IPS-NIHi11 (cell line): ENCODE data around the gene CYP4F12.
"Not testable (repeated sequence)": the region's sequence is repeated elsewhere in the genome, so short reads cannot be mapped to it uniquely, and the experiment has no call there.

Experiments used
- DNase-seq: peaks from one replicate; pipeline ENCODE4 v3.0.0; 2012; ENCODE audit warnings: mixed read lengths, low spot score

CYP4F12 gene

DNA sequence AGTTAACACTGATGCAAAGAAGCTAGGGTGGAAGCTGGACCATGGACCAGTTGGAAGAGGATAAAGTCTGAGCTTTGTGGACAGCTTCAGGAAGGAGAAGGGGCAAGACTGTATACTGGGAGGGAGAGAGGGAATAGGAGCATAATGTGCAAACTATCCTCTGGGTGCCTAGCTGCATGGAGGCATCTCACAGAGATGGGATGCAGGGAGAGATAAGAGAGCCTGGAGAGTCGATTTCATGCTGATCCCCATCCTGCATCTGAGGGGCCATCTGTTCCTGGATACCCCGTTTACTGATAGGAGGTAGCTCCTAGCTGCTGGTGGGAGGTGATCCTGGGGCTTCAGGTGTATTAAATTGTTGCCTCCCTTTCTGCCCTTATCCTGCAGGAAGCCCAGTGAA lies 23.4 kb upstream of the CYP4F12 start:
- no peak for DNase-seq

DNA sequence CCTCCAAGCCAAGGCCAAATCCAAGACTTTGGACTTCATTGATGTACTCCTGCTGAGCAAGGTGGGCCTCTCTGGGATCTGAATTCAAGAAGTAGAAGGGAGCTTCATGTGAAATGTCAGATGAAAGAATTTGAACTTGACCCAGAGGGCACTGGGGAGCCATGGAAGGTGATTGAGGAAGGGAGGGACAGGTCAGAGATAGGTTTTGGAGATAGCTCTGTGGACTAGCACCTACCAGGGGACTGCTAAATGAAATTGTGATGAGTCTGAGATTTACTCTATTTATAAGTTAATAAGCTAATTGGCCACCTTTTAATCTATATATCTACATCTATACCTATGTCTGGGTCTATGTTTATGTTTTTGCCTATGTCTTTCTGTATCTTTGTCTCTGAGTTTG lies 22.8 kb upstream of the CYP4F12 start:
- DNase-seq, result not testable (repeated sequence)

DNA sequence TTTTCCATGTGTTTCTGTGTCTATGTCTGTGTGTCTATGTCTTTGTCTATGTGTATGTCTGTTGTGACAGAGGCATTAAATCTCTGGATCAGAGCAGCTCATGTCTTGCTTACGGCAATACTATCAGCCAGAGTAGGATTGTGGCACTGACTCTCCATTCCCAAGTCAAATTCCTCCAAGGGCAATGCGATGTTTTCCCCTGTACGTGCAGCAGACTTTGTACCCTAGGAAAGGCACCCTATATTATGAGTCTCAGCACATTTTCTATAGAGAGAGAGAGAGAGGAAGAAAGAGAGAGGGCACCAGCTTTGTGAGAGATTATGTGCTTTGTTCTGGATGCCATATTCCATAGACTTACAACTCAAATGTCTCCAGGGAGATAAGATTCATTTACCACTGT lies 21.1 kb upstream of the CYP4F12 start:
- no peak for DNase-seq

DNA sequence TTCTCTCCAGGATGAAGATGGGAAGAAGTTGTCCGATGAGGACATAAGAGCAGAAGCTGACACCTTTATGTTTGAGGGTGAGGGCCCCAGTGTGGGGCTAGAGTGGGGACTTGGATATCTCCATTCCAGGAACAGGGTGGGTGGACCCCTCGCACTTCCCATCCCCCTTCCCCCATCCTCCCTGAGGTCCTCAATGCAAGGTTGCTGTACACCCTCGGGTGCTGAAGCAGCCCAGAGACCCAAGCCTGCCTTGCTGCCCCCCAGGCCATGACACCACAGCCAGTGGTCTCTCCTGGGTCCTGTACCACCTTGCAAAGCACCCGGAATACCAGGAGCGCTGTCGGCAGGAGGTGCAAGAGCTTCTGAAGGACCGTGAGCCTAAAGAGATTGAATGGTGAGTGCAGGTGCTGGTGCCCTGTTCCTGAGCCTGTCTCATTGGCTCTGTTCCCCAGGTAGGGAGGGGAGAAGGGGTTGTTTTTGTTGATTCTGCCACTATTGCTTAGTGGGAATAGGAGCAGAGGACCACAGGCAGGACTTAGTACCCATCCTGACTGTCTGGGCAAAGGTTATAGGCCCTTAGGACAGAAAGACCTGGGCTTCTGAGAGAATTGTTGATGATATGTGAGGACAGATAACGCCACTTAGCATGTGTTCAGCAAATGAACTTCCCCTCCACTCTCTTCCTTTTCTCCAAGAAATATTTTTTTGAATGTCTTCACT lies 20.2 kb upstream of the CYP4F12 start:
- no peak for DNase-seq

DNA sequence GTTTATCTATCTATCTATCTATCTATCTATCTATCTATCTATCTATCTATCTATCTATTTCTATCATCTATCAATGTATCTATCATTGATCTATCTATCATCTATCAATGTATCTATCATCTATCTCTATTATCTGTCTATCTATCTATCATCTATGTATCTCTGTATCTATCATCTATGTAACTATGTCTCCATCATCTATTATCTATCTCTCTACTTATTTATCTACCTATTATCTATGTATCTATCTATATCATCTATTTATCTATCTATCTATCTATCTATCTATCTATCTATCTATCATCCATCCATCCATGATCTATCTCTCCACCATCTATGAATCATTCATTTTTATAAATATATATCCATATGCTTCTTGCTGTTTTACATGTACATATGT lies 16.4 kb upstream of the CYP4F12 start:
- DNase-seq, result no peak

DNA sequence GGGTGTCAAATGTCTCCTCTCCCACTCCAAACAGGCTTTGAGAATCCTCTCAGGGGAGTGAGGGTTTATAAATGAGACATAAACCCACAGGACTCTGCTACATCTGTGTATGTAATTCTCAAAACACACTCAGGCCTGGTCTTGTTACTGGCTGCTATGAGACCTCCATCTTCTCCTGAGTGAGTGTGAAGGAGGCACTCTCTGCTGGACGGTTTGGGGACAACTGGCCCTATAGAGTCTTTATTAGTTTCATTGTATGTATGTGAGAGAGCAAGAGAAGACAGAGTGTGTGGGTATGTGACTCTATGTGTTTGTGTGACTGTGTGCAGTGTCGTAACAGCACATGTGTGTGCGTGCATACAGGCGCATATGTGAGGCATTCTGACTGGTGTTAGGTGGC lies 9.6 kb upstream of the CYP4F12 start:
- DNase-seq, result no peak

DNA sequence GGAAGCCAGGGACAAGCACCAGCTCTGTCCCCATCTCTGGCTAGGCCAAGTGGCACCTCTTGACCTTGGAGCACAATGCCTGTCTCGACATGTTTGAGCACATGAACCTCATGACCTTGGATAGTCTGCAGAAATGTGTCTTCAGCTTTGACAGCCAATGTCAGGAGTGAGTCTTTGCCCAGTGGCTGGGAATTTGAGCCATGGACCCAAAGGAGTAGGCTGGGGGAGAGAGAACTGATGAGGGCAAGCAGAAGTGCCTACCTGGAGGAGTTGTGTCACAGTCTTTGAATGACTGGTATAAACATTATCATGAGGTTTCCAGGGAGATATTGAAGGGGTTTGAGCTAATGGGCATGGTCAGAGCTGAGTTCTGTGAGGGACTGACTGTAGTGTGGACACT lies 6.7 kb upstream of the CYP4F12 start:
- DNase-seq, result no peak

DNA sequence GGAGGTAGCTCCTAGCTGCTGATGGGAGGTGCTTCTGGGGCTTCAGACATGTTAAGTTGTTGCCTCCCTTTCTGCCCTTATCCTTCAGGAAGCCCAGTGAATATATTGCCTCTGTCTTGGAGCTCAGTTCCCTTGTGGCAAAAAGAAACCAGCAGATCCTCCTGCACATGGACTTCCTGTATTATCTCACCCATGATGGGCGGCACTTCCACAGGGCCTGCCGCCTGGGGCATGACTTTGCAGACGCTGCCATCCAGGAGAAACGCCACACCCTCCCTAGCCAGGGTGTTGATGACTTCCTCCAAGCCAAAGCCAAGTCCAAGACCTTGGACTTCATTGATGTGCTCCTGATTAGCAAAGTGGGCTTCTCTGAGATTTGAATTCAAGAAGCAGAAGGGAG lies 6.0 kb upstream of the CYP4F12 start:
- DNase-seq, result no peak

DNA sequence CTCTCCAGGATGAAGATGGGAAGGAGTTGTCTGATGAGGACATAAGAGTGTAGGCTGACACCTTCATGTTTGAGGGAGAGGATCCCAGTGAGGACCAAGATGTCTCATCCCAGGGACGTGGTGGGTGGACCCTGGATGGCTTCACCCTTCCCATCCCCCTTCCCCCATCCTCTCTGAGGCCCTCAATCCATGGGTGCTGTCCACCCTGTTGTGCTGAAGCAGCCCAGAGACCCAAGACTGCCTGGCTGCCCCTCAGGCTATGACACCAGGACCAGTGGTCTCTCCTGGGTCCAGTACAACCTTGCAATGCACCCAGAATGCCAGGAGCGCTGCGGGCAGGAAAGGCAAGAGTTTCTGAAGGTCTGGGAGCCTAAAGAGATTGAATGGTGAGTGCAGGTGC lies 3.4 kb upstream of the CYP4F12 start:
- no peak for DNase-seq

DNA sequence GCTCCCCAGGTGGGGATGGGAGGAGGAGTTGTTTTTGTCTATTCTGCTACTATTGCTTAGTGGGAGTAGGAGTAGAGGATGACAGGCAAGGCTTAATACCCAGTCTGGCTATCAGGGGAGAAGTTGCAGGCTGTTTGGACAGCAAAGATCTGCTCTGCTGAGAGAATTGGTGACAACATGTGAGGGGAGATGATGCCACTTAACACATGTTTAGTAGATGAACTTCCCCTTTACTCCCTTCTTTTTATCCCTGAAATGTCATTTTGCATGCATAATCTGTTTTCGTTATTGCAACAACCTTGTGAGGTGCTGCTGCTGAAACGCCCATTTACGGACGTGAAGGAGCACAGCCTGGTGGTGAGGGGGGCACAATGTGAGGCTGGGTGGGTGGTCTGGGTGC lies 3.0 kb upstream of the CYP4F12 start:
- no peak for DNase-seq

DNA sequence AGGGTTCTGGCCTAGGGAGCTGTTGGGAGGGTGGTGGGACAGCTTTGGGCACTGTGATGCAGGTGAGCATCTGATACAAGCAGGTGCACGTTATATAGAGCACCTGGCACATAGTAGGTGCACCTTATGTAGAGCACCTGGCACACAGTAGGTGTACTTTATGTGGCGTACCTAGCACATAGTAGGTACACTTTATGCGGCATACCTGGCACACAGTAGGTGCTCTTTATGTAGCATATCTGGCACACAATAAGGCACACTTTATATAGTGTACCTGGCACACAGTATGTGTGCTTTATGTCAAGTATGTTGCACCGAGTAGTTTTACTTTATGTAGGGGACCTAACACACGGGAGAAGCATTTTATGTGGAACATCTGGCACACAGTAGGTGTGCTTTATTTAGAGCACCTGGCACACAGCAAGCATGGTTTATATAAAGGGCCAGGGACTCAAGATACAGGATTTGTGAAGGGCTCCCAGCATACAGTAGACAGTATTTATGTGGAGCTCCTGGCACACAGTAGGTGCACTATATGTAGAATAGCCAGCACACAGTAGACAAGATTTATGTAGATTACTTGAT lies 1.6 kb upstream of the CYP4F12 start:
- no peak for DNase-seq

DNA sequence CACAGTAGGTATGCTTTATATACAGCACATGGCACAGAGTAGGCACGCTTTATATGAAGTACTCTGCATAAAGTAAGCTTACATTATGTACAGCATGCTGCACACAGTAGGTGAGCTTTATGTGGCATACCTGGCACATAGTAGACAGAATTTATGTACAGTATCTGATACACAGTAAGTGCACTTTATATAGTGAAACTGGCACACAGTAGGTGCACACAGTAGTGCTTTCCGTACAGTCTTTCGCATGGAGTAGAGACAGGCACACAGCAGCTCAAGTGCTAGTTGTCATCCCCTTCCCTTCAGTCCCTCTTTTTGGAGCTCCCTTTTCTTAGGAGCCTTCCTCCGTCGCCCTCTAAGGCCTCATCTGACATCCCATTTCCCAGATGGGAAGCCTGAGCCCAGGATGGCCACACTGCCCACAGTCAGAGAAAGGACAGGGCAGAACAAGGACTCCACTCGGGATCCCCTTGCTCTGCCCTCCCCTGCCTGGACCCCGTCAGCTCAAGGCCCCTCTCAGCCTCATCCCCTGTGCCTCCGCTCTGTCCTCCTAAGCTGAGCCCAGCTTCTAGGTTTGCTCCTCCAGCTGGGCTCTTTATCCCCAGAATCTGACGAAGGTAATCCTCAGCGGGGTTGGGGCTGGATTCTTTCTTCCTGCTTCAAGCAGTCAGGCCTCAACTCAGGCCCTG lies 852 bp upstream of the CYP4F12 start:
- DNase-seq, result no peak

DNA sequence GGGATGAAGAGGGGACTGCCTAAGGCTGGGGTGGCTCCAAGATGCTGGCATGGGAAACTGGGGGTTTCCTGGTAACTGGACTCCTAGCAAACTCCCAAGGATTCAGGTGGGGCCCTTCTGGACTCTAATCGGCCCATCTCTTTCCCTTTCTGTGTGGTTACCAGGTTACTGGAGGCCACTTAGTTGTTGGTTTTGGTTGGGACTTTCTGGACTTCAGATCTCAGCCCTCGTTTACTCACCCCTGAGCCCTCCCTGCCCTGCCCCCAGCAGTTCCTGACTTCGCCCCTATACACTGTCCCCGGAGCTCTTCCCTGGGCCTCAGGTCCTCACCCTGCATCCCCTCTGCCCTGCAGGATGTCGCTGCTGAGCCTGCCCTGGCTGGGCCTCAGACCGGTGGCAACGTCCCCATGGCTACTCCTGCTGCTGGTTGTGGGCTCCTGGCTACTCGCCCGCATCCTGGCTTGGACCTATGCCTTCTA lies 328 bp downstream of the CYP4F12 start:
- DNase-seq, result no peak

DNA sequence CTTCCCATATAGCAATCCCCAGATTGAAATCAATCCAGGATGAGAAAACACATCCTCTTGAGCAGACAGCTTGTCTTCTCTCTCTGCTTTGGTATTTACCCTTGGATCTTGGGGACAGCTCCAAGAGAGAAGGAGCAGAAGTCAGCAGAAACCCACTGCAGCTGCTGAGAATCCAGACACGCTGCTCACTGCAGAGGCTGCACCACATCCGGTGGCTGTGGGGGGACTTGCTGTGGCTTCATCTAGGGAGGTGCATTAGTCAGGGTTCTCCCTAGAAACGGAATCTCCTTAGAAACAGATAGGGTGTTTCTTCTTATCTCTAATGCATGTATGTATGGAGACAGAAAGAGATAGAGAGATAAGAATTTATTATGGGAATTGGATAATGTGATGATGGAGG lies 2.7 kb downstream of the CYP4F12 start:
- DNase-seq, result no peak

DNA sequence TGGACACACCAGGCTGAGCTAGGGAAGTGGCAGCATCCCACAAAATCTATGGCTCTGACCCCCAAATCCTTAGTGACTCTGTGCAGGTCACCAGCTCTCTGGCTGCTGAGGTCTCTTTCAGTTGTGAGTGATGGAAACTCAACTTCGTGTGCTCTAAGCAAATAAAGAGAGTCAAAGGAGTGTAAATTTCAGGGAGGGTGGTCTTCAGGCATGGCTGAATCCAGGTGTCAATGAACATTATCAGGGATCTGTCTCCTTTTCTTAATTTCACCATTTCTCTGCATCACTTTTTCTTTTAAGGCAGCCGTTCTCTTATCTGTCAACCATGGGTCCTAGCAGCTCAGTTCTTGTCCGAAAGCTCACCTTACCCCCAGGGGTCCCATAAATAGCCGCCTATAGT lies 6.2 kb downstream of the CYP4F12 start:
- no peak for DNase-seq

DNA sequence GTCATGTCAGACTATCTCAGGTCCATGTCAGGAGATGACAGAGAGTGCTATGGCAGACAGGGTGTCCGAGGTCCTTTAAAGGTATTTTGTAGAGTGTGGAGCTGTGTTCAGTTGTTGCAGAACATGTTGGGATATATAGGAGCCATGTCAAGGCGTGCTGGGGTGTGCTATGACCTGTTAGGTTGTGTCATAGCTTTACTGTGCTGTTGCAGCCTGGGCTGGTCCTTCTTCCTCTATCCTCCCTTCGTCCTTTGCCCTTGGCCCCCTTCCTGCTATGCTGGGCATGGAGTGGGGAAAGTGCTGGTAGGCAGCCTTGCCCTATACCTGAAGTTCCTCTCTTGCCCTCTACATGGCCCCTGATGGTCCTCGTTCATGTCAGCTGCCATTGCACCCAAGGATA lies 7.0 kb downstream of the CYP4F12 start:
- not testable (repeated sequence) for DNase-seq

DNA sequence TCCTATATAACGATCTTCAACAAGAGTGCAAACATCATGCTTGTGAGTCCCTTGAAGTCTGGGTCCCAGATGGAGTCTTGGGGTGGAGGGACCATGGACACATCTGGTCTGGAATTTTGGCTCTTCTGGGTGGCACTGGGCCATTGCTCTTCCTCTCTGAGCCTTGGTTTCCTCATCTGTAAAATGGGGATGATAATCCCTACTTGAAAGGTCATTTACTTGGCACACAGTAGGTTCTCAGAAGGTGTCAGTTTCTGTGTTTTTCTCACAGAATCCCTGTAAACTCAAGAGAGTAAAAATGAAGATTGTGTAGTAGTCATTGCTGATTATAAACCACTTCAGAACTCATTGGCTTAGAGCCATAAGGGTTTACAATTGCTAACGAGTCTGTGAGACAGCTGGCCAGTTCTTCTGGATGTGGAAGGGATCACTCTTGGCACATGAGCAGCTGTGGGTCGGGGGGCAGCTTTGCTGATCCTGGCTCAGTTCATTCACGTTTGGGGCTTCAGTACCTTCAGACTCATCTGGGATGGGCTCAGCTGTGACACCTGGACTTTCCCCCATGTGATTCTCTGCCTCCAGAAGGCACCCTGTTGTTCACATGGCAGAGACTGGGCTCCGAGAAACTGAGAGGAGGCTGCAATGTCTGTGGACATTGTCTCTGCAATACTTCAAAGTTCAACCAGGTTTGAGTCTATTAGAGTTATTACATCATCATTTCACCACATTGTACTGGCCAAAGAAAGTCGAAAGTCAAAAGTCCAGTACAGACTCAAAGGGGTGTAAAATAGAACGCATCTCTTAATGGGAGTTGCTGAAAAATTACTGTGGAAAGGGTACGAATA lies 7.8 kb downstream of the CYP4F12 start:
- no peak for DNase-seq

DNA sequence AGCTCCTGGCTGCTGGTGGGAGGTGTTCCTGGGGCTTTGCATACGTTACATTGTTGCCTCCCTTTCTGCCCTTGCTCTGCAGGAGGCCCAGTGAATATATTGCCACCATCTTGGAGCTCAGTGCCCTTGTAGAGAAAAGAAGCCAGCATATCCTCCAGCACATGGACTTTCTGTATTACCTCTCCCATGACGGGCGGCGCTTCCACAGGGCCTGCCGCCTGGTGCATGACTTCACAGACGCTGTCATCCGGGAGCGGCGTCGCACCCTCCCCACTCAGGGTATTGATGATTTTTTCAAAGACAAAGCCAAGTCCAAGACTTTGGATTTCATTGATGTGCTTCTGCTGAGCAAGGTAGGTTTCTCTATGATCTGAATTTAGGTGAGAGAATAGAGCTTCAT lies 10.5 kb downstream of the CYP4F12 start:
- no peak for DNase-seq

DNA sequence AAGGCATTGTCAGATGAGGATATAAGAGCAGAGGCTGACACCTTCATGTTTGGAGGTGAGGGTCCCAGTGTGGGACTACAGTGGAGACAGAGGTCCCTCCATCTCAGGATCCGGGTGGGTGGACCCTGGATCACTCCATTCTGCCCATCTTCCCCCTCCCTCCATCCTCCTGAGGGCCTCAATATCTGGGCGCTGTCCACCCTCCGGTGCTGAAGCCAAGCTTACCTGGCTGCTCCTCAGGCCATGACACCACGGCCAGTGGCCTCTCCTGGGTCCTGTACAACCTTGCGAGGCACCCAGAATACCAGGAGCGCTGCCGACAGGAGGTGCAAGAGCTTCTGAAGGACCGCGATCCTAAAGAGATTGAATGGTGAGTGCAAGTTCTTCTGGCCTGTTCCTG lies 11.9 kb downstream of the CYP4F12 start:
- DNase-seq, result peak; percentile 16

DNA sequence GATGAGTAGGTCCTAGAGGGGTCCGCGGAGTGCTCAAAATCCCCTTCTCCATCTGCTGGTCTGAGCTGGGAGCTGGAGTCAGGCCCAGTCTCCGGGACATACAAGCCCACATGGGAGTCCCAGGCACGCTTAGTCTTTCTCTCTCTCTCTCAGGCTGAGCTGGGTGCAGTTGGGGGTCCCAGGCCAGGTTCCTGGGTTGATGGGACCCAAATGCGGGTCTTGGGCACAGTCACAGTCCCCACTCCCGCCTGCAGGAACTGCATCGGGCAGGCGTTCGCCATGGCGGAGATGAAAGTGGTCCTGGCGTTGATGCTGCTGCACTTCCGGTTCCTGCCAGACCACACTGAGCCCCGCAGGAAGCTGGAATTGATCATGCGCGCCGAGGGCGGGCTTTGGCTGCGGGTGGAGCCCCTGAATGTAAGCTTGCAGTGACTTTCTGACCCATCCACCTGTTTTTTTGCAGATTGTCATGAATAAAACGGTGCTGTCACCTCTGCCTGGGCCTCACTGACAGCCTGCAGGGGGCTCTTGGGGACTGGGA lies 23.8 kb downstream of the CYP4F12 start:
- DNase-seq, result no peak

DNA sequence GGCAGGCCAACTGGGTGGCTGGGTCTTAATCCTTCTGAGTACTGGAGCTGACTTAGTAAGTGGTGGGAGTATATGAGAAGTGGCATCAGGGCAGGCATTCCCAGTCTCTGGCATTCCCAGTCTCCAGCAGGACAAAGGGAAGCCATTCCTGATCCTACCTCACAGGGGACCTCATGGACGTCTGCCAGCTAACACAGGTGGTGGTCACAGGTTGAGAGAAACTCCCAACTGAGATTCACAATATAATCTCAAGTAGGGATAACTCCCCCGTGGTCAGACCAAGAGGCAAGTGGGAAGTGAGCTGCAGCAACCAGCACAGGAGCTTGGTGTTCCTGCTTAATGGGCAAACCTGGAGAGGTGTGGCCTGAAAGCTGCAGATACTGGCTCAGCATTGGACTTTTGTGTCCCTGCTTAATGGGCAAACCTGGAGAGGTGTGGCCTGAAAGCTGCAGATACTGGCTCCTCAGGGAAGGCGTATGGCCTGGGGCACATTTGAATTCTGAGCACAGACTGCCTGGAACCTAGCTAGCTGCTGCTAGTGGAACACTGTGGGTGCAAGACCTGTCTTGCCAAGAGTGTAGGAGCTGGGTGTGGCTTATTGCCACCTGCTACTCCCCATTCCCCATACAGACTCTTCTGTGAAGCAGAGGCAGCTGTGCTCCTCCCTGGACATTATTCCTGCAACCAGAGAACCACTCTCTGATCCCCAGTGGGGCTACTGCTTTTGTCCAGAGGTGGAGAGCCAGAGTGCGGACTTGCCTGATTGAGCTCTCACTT lies 29.1 kb downstream of the CYP4F12 start:
- no peak for DNase-seq
